GOT3 (cell line): ENCODE results near the gene IGLL1.
"Not testable (repeated sequence)": the region's sequence is repeated elsewhere in the genome, so short reads cannot be mapped to it uniquely, and the experiment has no call there.

Source experiments
- DNase-seq: peaks from one replicate; lab custom pipeline; 2025; ENCODE audit warnings: mixed read lengths; lab: John Stamatoyannopoulos, UW

Gene IGLL1

DNA sequence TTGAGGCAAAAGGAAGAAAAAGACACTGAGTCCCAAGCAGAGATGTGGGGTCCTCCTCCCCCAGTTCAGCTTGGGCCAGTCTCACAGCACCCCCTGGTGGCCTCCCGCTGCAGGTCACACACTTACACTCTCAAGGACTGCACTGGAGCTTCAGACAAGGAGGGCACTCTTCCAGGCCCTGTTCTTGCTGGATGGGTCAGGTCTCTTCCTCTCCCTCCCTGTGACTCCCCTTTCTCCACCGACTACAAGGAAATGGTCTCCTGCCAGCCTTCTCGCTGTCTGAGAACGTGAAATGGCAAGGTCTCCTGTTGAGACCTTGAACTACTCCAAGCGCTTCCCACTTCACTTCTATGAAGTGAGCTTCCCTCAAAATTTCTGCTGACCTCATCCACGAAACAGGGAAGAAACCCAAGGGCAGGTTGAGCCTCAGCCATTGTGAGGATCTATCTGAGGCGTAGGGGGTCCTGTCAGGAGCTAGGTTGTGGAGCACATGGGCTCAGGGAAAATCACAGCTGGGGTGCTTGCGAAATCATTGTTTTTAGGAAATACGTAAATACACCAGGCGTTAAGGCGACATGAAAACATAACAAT is 11.2 kb upstream of the IGLL1 start:
- no peak for DNase-seq

DNA sequence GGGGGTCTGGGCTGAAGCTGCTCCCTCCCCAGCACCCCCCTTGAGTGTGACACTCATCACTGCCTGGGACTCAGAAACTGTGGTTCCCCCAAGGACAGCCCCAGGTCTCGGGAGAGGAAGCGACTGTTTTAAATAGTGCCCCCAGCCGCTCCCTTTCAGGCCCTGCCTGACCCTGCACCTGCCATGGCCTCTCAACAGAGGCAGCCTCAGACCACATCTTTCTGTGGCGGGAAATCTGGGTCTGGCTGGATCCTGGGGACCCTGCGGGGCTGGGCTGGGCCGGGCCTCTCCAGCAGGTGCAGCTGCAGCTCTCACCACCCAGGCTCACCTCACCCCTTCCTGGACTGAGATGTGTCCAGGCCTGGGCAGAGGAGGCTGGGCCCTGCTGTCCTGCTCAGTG is 3.7 kb upstream of the IGLL1 start:
- DNase-seq, result no peak

DNA sequence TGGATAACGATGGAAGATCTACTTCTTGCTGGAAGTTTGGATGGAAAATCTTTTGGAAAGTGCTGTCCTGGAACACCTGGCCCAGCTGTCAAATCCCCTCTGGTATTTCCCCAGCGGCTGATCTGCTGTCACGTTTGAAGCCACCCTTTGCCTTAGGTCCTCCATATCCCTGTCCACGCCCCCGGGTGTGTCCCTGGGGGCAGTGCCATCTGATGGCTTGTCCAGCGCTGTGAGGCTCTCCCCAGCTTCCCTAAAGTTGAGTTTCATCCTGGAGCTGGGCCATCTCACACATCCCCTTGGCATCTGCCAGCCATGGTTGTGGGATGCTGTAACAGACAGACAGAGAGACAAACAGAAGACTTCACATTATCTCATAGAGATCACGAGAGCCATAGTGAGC is 3.1 kb upstream of the IGLL1 start:
- no peak for DNase-seq

DNA sequence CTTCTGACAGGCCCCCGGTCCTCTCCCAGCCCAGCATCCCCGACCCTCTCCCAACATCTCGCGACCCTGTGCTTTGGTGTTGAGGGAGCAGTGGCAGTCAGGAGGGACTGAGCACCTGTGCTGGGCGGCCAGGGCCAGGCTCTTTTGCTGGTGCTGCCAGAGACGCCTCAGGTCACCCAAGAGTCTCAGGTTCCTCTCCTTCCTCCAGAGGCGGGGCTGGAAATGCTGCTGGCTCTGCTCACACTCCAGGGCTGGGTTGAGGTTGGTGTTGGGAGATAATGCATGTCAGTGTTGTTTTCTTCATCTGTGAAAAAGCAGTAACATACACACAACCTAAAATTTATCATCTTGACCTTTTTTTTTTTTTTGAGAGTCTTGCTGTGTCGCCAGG is 1.2 kb upstream of the IGLL1 start:
- DNase-seq, result no peak

DNA sequence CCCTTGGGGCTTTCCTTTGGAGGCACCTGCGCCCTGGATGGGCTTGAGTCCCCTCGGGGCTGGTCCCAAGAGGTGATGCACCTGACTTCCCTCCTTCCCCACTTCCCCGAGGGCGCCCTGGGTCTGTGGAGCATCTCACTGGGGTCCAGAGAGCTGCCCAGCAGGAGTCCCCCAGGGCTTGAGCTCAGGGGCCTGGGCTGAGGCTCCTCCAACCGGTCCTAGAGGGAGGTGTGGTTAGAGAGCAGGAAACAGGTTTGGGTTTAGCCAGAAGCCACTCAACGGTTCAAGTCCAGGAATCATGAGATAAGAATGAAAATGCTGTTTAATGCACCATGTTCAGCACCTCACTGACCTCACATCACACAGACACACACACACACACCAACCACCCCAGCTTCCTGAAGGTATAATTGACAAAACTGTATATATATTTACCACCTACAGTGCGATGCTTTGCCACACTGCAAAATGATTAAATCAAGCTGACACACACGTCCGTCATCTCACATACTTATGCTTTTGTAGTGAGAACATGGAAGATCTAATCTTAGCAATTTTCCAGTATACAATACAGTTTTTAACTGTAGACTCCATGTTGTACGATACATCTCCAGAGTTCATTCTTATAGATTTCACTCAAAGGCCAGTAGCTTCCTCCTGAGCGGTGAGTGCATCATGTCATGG is 628 bp upstream of the IGLL1 start:
- DNase-seq, result no peak

DNA sequence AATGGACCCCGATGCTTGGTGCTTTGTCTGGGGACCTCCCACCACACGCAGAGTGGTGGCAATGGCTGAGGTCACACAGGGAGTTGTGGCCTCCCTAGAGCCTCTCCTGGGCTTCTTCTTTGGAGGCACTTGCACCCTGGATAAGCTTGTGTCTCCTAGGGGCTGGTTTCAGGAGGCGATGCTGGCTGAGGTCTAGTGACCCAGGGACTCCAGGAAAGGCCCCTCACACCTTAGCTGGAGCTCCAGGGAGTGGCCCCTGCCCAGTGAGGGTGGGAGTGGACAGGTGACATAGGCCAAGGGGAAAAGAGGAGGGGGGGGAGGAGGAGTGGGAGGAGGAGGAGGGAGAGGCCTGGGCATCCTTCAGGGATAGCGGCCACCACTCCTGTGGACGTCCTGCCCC is 810 bp downstream of the IGLL1 start:
- DNase-seq, result no peak

DNA sequence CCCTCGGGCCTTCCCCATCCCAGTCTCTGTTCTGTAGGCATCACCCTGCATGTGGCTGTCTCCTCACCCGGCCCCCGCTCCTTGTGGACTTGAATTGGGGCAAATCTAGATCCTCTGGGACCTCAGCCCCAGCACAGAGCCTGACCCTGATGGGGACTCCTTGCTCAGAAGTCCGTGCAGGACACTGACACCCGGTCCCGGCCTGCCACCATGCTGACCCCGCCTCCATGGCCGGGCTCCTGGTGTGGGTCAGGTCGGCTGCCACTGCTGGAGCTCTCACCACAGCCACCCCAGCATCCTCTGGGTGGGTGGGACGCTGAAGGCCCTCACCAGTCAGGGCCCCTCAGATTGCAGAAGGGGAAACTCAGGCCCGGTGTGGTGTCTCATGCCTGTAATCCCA is 1.8 kb downstream of the IGLL1 start:
- DNase-seq, result no peak

DNA sequence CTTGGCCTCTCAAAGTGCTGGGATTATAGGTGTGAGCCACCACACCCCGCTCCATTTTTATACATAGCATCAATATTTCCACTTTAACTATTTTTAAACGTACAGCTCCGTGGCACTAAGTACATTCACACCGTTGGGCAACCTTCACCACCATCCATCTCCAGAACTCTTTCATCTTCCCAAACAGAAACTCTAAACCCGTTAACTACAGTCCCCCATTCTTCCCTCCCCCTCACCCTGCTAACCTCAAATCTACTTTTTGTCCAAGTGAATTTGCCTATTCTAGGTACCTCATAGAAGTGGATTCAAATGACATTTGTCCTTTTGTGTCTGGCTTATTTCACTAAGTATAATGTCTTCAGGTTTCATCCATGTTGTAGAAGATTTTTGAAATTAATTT is 3.4 kb downstream of the IGLL1 start:
- no peak for DNase-seq

DNA sequence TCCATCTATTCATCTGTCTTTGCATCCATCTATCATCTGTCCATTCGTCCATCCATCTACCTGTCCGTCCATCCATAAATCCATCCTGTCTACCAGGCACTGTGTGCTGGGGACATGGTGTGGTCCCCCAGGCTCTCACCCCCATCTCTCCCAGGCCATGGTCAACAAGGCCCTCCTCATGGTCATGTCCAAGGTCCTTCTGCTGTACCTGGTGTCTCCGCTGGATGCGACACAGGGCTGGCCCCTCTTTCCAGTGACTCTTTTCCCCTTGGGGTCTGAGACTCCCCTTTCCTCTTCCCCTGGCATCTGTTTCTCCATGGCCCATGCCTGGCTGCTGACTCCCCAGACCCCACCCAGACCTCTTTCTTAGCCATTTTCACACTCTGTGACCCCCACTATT is 4.5 kb downstream of the IGLL1 start:
- DNase-seq, result no peak

DNA sequence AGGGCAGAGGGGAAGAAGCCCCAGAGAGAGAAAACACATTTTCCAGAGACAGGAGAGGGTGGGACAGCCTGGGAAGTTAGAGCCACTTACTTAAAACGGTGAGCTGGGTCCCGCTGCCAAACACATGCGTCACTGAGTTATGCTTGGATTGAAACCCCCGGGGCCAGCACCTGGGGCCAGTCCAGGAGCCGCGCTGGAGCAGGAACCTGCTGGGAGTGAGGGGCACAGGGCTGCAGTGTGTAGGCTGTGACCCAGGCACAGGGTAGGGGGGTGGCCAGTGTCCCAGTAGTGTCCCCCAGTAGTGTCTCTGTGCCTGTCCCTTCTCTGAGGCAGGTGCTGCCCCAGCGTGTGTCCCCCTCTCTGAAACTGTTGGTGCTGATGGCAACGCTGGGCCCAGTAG is 5.2 kb downstream of the IGLL1 start:
- no peak for DNase-seq

DNA sequence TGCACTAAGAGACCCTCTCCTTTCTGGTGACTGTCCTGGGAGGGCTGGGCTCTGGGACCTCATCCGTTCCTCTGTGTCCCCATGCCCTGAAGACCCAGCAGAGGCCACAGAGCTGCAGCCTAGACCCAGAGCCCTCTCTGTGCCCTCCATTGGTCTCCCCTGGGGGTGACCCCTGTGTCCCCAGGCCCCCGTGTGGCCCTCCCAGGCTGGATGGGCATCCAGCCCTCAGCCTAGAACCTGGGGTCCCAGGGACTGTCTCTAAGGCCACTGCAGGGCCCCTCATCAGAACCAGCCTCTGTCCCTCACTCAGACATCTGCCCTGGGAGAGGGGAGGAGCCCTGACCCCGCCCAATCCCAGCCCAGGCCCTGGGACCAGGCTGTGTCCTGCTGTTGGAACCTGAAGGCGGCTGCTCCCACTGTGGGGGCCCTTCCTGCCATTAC is 5.7 kb downstream of the IGLL1 start:
- DNase-seq, result no peak

DNA sequence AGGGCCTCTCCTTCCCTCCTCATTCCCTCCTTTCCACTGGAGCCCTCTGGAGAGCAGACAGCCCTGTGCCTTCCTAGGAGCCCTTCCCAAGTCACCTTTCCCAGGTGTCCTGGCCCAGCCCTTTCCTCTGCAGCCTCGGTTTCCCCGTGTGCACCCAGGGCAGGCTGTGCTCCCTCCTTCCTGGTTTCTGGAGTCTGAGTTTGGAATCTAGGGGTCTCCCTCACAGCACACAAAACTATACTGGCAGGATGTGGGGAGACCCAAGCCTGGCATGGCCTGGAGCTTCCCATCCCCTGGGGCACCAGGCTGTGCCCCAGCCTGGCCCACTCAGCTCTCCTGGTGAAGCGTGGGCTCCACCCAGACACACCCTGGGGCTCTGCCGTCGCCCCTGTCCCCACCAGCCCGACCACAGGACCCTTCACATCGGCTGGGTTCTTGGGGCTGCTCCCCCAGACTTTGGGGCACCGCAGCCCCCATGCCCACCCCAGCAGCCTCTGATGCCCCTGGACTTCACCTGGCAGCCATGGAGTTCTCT is 6.3 kb downstream of the IGLL1 start:
- DNase-seq, result not testable (repeated sequence)

DNA sequence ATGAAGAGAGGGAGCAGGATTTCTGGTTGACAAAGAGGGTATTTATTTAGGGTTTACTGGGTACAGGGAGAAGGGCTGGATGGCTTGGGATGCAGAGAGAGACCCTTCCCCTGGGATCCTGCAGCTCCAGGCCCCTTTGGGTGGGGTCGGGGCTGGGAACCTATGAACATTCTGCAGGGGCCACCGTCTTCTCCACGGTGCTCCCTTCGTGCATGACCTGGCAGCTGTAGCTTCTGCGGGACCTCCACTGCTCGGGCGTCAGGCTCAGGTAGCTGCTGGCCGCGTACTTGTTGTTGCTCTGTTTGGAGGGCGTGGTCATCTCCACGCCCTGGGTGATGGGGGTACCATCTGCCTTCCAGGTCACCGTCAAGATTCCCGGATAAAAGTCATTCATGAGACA is 7.0 kb downstream of the IGLL1 start:
- not testable (repeated sequence) for DNase-seq

DNA sequence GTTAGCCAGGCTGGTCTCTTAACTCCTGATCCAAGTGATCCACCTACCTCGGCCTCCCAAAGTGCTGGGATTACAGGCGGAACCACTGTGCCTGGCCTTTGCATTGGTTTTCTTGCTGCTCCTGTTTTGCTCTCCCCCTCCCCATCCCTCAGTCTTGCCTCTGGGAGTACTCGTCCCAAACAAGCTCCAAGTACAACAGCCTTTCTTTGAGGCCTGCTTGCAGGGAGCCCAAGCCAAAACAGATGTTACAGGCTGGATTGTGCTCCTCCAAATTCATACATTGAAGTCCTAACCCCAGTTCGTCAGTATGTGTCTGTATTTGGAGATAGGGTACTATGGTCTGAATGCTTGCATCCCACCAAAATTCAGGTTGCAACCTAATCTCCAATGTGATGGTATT is 8.6 kb downstream of the IGLL1 start:
- DNase-seq, result no peak

DNA sequence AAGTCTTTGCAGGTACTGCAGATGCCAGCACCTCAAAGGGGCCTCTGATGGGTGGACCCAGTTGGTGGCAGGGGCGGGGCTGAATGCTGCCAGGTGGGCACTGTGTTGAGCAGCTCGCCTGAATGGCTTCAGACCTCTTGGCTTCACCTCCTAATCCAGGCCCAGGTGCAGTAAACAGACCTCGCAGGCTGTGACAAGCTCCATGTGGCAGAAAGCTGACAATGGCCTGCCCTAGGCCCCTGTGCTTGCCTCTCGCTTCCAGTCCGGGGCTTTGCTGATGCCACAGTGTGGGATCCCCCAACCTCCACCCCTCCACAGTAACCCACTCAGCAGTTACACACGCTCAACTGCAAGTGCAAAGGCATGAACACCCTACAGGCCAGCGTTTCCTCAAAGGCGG is 9.4 kb downstream of the IGLL1 start:
- no peak for DNase-seq

DNA sequence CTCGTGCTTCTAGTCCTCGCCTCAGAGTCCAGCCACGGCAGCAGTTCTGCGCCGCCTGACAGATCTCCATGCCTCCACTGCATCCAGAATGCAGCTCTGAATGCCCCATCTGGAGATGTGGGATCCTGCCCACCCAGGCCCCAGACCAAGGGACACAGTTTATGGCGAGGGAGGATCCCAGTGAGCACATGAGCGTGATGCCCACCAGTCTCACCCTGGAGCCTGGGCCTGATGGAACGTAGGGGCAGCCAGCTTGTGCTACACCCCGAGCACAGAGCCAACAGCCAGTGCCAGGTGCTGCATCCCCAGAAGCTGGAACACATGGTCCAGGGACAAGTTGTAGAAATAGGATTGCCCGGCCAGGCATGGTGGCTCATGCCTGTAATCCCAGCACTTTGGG is 10.4 kb downstream of the IGLL1 start:
- no peak for DNase-seq

DNA sequence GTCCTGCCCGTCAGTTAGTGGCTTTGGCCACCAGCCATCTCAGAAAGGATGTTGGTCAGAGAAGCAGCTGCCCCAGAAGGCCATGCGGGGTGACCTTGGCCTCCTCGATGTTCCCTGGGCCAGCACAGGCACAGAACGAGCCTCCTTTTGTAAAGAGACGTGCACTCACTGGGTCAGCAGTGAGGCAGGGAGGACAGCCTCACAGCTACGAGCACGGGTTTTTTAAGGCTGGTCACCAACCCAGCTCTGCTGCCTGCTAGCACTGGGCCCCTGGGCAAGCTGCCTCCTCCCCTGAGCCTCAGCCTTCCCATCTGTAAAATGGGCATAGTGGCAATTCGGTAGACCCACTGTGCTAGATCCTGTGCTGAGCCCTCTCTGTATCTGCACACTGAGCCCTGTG is 10.8 kb downstream of the IGLL1 start:
- no peak for DNase-seq

DNA sequence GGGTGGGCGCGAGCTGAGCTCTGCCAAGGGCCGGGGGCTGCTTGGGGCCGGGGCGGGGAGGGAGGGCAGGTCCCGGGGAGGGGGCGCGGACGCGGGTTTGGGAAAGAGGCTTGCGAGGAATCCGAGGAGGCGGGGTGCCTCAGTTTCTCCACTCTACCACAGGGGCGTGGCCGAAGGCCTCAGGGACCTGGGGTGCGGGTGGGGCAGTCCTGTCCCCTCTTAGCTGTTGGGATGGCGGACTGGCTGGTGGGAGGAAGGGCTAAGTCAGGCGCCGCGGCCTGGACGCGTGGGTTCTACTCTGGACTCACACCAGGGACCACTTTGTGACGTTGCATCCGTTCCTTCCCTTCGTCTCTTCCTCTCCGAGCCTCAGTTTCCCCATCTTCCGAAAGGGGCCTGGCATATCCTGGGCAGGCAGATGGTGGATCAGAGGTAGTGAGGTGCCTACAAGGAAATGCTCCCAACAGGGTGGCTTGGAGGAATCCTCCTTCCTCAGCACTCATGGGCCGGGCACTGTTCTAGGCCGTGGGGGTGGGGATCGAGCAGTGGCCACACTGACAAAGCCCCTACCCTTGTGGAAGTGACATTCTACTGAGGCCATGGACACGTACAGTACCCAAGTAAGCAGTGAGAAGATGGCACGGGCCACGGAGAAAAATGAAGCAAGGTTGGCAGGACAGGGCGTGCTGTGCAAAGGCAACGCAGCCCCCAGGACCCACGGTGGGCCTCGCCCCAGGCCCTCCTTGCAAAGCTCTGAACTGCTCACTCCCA is 13.2 kb downstream of the IGLL1 start:
- DNase-seq, result no peak

DNA sequence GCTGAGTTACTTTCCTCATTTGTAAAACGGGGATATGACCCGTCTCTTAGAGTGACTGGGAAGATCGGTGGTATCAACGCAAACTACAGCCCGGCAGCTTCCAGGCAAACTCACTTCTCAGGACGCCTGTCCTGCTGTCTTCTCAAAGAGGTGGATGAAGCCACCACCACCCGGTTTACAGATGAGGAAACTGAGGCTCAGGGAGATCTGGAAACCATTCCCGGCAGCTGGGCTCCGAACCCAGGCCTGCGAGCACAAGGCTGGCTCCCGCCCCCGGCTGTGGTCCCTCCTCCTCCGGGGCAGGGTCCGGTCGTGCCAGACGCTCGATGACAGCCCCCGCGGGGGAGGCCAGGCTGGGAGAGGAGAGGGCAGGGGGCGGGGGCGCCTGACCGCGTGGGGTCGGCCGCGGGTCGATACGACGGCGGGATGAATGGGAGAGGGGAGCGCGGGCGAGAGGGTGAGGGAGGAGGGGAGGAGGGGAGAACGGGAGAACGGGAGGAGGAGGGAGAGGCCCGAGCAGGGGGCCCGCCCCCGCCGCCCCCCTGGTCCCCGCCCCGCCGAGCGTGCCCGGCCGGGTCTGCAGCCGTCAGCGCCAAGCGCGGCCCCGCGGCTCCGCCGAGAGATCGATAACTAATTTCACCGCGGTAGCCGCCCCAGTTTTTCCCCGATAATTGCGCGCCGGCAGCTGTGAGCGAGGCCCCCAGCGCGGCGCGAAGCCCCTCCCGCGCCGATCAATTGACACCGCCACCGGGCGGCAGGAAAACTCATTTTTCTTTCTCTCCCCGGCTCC is 14.0 kb downstream of the IGLL1 start:
- no peak for DNase-seq

DNA sequence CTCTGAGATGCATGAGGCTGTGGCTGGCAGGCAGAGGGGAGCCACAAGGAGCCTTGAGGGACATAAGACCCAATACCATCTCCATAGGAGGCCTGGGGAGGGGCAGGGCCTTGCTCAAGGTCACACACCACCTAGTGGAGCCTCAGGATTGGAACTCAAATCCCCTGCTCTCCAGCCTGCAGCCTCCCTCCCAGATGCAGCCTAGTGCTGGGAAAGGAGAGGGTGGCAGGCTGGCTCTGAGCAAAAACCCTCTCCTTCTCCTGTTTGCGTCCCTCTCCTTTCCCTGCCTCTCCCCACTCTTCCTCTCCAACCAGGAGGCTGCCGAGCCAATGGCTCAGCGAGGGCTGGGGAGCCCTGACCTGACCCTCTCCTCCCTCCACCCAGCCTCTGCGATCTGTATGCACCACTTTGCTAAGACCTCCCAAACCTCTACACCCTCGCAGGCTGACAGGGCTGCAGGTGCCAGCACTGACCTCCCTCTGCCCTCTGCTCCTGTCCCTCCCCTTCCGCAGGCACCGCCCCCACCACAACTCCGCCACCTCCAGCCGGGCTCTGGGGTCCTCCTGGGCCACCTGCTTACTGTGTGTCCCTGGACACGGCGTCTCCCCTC is 14.7 kb downstream of the IGLL1 start:
- no peak for DNase-seq

DNA sequence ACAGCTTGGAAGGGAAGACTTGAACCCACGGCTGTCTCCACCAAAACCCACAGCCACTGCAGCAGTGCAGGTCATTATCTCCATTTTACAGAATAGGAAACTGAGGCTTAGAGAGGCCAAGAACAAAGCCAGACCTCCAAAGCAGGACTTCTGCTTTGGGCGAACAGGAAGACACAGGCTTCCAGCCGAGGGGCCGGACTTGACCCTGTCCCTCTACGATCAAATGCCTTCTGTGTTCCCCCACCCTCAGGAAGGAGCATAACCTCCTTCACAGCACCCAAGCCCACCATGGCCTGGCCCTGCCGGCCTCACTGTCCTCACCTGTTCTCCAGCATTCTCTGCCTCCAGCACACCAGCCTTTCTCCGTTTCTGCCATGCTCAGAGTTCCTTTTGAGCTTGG is 15.8 kb downstream of the IGLL1 start:
- no peak for DNase-seq

DNA sequence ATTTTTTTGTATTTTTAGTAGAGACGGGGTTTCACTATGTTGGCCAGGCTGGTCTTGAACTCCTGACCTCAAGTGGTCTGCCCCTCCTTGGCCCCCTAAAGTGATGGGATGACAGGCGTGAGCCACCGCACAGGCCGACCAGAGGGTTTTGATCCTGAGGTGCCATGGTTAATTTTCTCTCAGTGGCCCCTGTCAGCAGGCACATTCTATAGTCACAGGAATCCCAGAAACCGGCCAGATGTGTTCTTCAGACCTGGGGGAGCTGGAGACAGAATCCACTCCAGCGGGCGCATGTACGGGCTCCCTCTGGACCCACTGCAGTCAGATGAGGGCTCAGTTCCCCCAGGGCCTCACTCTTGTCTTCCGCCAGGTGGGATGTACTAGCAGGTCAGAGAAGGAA is 17.0 kb downstream of the IGLL1 start:
- no peak for DNase-seq
